Middle frontal gyrus (tissue), 1 donor: ENCODE results near the gene FAM168A.

ENCODE experiments used
- DNase-seq: peaks from one replicate; pipeline ENCODE4 v3.0.0-alpha.2; 2015; ENCODE audit warnings: low spot score; ENCODE audit errors: extremely low spot score

FAM168A gene

GRCh38 chr11:73376160-73376802 lies 221.6 kb downstream of the FAM168A start, which contains the start of gene RELT:
RELT (plus strand) TSS chr11:73376399; CDS start chr11:73389137, 12,738 bp downstream.
- peak; percentile 76 for DNase-seq

DNA sequence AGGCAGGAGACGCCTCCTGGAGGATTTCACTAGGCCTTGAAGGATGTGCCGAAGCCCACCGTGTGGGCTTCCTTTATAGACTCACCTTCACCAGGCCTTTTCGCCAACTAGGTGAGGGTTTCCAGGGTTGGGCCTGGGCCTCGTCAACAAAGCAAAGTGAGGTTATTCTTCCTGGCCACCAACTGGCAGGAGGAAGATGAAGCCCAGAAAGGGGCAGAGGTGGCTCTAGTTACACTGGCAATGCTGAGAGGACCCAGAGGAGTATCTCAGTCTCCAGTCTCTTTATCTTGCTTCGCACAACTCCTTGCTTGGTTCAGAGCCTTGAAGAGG lies 222.1 kb downstream of the FAM168A start:
- DNase-seq, result no peak

GRCh38 chr11:73374151-73374550 lies 223.8 kb downstream of the FAM168A start:
- no peak for DNase-seq

- no peak for DNase-seq
These were observed 225.4 kb downstream of the FAM168A start for GRCh38 chr11:73372375-73372993.

GRCh38 chr11:73367482-73368024 lies 230.4 kb downstream of the FAM168A start:
- no peak for DNase-seq

DNA sequence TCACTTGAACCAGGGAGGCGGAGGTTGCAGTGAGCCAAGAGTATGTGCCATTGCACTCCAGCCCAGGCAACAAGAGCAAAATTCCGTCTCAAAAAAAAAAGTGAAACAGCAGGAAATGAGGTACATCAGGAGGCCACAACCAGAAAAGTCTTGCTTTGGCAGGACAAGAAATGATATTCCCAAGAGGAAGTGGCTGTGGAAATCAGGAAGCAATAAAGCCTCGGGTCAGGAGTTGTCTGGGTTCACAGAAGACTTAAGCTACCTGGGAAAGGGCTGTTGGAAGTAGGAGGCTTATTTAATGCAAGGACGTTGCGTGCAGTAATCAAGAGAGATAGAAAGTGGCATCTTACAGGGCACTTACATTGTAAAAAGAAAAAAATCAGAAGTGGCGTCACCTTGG lies 231.0 kb downstream of the FAM168A start:
- DNase-seq, result no peak

DNA sequence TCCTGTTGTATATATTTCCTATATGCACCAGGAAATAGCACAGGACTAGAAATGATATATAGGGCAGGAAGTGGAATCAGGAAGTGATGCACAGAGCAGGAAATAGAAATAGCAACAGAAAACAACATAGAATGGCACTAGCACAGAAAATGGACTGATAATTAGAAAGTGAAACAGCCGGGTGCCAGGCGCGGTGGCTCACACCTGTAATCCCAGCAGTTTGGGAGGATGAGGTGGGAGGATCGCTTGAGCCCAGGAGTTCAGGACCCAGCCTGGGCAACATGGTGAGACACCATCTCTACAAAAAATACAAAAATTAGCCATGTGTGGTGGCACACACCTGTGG lies 231.7 kb downstream of the FAM168A start:
- DNase-seq, result no peak

- DNase-seq, result no peak
These were observed 232.3 kb downstream of the FAM168A start for GRCh38 chr11:73365352-73366264.

DNA sequence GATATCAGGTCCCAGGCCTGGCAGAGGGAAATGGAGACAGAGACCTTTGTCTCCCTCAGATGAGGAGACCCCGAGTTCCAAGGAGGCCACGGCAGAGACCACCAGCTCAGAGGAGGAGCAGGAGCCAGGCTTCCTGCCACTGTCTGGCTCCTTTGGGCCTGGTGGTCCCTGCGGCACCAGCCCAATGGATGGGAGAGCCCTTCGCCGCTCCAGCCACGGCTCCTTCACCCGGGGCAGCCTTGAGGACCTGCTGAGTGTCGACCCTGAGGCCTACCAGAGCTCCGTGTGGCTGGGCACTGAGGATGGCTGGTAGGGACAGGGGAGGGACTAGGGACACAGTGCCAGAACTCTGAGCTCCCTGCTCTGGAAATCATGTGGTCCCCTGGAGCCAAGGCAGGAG lies 234.8 kb downstream of the FAM168A start:
- no peak for DNase-seq

- no peak for DNase-seq
These were observed 235.7 kb downstream of the FAM168A start for GRCh38 chr11:73361953-73362776.

GRCh38 chr11:73360743-73361369 lies 237.1 kb downstream of the FAM168A start:
- no peak for DNase-seq

DNA sequence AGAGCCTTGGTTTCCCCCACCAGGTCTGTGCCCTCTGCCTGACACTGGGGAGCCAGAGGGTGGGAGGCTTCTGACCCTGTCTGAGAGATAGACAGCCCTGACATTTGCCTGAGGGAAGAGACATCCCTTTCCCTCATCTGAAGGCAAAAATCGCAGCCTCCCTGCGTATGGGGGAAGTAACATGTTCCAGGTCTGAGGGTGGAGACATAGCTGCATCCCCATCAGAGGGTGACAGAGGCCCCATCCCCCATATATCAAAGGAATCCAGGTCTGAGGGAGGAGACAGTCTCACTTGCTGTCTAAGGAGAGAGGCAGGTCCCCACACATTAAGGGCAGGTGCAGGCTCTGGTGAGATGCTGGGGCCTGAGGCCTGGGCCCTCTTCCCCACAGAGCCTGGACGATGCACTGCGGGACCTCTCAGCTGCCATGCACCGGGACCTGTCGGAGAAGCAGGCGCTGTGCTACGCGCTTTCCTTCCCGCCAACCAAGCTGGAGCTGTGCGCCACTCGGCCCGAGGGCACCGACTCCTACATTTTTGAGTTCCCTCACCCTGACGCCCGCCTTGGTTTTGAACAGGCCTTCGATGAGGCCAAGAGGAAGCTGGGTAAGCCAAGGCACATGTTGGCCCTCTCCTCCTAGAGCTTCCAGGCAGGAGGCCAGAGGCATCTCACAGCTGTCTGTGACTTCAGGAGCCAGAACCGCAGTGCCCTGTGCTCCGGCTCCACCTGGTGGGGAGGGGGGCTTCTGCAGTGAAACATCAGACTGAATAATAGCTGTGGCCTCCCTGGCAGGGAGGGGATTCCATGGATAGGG lies 237.8 kb downstream of the FAM168A start:
- no peak for DNase-seq

- DNase-seq, result no peak
These were observed 238.6 kb downstream of the FAM168A start for GRCh38 chr11:73359341-73359740.

DNA sequence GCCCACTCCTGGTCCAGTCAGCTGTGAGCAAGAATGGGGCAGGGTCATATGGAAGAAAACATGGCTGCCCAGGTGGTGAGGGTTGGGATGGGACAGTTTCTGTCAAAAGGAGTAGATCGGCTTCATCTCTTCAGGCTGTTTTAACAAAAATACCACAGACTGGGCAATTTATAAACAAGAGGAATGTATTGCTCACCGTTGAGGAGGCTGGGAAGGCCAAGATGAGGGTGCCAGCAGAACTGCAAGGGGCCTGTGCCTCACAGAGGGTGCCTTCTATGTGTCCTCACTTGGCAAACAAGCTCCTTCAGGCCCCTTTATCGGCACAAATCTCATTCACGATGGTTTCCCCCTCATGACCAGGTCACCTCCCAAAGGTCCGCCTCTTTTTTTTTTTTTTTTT lies 239.8 kb downstream of the FAM168A start:
- no peak for DNase-seq

GRCh38 chr11:73356979-73357860 lies 240.7 kb downstream of the FAM168A start:
- no peak for DNase-seq

GRCh38 chr11:73355109-73355508 lies 242.8 kb downstream of the FAM168A start:
- no peak for DNase-seq

- DNase-seq, result no peak
These were observed 244.5 kb downstream of the FAM168A start for GRCh38 chr11:73353422-73353821.

GRCh38 chr11:73350908-73351636 lies 246.8 kb downstream of the FAM168A start:
- no peak for DNase-seq
